HG02610 (cell line): ENCODE results near the gene NOM1.
A peak's percentile ranks its signal among the peaks of the same experiment; 100 is the strongest.

Experiments
- ATAC-seq: cut with Tn5 transposase; IDR thresholded peaks from one replicate; pipeline ENCODE4 v1.9.1; 2021; ENCODE audit warnings: mild to moderate bottlenecking, moderate library complexity; ENCODE audit not compliant: unreplicated experiment

Gene NOM1

GRCh38 chr7:157014635-157015555, 65.4 kb downstream of the NOM1 start:
- no peak for ATAC-seq

GRCh38 chr7:157016024-157016351, 66.5 kb downstream of the NOM1 start:
- ATAC-seq, result no peak

GRCh38 chr7:157016352-157017041, 67.0 kb downstream of the NOM1 start:
- peak; percentile 55 for ATAC-seq

DNA sequence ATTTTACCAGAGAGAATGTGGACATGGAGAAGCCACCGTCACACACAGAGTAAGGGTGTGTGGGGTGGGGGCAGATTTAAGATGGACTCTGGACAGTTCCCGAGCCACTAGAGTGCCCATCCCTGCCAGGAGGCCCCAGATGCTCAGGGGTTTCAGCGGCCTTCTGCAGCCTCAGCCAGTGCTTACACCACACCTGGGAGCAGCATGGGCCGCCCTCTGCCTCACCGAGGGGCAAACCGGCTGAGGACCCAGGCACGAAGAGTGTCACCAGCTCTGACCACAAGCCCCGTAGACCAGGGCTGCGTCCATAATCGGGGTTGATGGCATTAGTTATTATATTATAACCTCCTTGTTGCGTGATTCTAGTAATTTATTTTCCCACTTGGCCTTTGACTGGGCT, 67.6 kb downstream of the NOM1 start:
- ATAC-seq, result no peak

- ATAC-seq, result no peak
Observed at GRCh38 chr7:157017603-157018327, 68.3 kb downstream of the NOM1 start.

DNA sequence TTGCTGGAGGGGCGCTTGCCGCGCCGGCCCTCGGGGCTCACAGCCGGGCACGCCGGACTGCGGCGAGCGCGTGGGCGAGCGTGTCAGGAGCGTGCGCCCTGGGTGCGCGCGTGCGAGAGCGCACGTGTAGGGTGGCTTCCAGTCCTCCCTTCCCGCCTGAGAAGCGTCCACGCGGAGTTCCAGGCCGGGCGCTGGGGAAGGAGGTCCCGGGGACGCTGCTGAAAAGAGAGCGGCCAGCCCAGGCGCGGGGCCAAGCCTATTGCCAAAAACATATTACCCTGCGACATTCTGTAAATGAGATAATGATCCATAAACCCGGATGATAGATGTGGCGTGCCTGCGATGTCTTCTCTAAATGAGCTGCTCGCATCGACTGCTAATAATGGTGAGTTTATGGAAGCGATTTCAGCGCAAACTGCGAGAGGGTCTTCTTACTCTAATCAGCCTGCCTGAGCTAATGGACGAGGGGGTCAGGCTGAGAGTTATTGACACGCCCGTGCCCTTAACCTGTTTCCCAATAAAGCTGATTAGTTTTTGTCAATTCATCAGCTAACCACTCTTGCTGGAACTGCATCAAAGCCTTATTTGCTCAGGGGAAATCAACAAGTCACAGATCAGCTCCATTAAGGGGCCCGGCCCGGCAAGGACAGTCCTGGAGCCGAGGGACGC, 69.0 kb downstream of the NOM1 start:
- ATAC-seq, result no peak

DNA sequence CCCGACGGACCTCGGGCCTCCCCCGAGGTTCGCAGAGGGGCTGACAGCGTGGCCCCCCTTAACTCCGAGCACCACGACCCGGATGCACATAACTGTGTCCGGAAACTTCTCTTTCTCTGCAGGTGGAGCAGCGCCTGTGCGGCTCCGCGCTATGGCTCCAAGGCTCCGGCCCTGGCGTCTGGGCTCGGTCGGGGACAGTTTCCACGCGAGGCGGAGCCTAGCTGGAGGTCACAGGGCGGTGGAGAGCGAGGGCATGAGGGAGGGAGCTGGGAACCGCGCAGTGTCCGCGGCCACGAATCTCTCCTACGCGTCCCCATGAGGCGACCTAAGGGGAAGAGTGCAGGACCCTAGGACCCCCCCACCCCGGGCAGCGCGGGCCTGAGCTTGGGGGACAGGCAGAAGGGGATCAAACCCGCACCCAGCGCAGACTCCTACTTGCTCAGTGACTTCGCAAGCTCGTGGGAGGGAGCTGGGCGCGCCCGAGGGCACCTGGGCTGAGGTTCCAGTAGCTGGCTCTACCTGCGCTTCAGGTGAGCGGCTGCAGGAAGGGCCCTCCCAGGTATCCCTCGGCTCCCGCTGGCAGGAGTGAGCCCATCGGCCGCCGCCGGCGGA, 69.6 kb downstream of the NOM1 start:
- no peak for ATAC-seq

DNA sequence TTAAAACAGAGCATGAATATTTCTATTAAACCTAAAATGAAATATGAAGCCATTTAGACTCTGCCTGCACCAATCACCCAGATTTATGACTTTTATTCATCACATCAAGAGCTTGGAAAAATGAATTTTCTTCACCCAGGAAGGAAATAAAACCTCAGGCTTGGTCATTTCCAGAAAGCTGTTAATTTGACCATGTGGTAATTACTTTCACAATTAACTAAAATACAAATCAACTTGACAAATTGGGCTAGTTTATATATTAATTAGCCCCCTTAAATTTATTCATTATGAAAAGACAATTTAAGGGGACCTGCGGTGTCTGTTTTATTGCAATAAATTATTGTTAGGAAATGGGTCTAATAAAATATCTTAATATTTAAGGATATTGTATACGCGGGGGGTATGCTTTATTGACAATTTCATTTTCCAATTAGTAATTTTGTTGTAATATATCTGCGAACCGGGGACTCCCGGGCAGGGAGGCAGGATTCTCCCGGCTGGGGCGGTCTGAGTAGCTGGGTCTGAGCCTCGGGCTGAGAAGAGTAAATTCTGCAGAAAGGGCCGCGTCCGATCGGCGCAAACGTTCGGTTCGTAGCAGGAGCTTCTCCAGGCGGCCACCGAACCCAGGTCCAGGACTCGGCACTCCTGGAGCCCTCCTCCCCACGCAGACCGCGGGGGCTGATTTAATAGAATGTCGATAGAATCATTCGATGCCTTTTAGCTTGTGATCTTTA, 70.4 kb downstream of the NOM1 start:
- ATAC-seq, result no peak

DNA sequence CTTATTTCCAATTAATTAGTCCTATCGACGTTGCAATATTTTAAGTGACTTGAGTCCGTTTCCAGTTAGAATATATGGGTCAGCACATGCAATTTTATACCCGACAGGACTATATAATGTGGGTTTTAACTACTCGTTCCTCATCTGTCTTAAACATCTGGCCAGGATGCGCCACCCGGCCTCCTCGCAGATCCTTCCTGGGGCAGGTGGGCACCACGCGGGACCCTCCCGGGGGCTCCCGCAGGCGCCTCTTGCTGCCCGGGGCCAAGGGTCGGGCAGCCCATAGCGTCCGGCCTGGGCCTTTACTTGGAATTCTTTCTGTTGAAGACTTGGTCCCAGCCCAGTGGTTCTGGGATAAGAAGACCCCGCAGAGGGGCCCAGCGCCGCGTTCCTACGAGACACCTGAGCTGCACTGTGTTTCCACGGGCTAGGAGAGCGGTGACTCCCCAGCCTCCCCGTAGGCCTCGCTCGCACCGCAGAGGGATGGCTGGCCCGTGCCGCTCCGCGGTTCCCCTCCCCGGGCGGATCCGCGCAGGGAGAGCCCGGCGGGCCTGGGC, 71.1 kb downstream of the NOM1 start:
- ATAC-seq, result no peak

DNA sequence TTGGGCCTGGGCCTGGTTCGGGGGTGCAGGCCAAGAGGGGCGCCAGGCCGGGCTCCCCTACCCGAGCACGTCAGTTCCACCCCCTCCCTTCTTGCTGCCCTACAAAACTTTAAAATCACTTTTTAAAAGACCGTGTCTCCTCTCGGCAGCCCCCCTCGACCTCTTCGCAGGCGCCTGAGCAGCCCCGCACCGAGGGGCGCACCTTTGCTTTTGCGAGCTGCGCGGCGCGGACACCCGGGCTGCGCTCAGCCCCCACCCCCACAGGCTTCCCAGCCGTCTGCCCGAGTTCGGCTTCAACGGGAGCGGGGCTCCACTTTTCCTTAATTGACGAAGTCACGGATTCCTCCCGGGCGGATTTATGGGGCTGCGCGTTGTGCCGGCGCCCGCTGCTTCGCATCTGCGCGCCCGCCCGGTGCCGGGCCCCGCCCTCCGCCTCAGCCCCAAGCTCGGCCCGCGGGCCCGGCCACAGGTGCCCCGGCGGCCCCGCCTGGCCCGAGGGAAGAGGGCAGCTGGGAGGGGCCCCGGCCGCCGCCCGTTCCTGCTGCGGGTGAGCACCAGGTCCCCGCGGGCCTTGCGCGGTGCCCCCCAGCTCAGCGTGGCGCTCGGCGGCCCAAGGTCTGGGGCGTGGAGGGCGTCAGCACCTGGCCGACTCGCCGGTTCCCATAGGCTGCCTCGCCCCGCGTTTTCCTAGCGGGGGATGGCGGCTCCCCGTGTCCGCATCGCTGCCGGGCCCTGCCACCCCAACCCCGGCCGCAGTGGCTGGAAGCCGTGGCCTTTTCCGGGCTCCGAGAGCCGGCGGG, 71.8 kb downstream of the NOM1 start:
- no peak for ATAC-seq

DNA sequence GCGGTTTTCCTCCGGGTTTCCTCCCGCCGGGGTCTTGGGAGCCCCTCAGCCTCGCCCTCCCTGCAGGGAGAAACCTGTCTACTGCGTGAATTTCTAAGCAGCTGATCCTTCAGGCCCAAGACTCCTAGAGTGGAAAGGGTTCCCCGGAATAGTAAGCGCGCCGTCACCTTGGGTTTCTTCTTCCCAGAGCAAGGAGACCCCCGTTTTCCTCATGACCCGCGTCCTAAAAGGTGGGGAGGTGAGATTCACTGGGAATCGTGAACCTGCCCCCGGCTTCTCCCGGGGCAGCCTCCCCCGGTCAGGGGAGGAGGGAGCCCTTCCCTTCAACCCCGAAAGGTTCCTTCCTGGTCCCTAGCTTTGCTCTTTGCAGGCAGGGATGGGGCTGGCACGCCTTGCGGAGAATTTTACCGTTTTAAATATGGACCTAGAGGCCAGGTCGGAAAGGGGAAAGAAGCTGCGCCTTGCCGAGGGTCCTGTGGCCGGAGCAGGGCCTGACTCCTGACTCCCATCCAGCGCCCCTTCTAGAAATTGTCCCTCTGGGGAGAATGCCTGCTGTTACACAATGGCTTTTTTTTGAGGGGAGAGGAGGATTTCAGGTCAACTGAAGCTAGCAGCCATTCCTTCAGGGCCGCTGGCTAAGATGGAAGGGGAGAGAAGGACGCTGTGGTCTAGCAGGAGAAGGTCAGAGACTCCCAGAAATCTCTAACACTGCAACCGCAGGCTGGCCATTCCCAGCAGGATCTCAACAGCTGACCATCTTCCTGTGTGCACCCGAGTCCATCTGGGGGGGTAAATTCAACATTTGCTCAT, 72.6 kb downstream of the NOM1 start:
- no peak for ATAC-seq
